HG02870 (cell line): Measurements from ENCODE around the gene SAFB.
"Not testable (repeated sequence)": the region's sequence is repeated elsewhere in the genome, so short reads cannot be mapped to it uniquely, and the experiment has no call there.

Experiments
- ATAC-seq: cut with Tn5 transposase; IDR thresholded peaks from one replicate; pipeline ENCODE4 v1.9.1; 2021; ENCODE audit warnings: mild to moderate bottlenecking, moderate library complexity; ENCODE audit not compliant: unreplicated experiment

Gene SAFB

GRCh38 chr19:5594521-5594950 is 28.3 kb upstream of the SAFB start:
- no peak for ATAC-seq

- no peak for ATAC-seq
These were observed 27.8 kb upstream of the SAFB start for GRCh38 chr19:5595129-5595528.

- no peak for ATAC-seq
These were observed 27.1 kb upstream of the SAFB start for GRCh38 chr19:5595745-5596144.

DNA sequence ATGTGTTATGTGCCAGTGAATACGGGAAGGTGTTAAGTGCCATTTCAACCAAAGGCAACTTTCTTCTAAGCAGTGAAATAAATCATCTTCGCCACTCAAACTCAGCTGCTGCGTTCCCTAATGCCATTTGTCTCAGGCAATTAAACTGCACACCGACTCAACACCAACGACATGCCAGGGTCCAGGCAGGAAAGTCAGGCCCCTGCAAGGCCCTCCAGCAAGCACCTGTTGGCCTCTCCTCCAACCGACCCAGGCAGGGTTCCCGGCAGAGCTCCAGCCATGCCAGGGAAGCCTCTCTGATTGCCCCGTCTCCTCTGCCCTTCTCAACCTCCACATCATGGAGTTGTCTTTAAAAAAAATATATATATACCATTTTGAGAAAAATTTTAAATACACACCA is 22.1 kb upstream of the SAFB start:
- ATAC-seq = no peak

DNA sequence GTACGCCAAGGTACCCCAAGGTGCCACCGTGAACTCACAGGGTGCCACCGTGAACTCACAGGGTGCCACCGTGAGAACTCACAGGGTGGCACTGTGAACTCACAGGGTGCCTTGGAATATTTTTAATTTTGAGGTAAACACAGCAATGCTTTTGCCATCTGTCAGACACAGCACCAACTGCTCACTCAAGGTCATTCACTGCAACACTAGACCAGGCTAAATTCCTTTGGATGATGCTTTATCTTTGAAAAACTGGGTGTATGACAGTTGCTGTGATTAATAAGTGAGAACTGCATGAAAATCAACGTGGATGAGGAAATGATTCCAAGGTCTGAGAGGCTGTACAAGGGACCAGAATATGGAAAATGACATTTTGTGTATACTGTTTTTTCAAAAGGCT is 19.3 kb upstream of the SAFB start:
- no peak for ATAC-seq

GRCh38 chr19:5605362-5605761 is 17.5 kb upstream of the SAFB start:
- ATAC-seq = no peak

- ATAC-seq = no peak
These were observed 15.3 kb upstream of the SAFB start for GRCh38 chr19:5607318-5608275.

- ATAC-seq = no peak
These were observed 14.6 kb upstream of the SAFB start for GRCh38 chr19:5608291-5608690.

GRCh38 chr19:5608766-5609165 is 14.1 kb upstream of the SAFB start:
- not testable (repeated sequence) for ATAC-seq

DNA sequence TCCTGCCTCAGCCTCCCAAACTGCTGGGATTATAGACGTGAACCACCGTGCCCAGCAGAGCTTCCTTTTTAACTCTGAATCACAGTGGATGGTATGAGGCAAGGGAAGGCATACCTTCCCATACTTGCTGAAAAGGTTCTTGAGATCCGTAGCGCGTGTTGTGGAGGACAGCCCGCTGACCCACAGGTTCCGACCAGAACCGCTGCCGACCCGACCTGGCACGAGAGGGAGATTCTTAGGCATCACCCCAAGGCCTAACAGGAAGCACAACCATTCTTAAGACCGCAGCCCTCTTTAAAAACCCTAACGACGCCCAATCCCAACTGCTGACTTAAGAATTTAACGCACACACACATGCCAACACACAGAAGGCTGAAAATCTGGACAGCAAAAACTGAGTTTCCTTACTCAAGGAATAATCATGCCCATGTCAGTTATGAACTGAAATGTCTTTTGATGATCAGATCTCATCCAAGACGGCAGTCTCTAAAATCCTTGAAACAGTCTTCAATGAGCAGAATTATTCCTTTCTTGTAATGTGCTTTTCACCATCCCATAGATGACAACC is 12.9 kb upstream of the SAFB start:
- ATAC-seq = no peak

- ATAC-seq = no peak
These were observed 9.7 kb upstream of the SAFB start for GRCh38 chr19:5612891-5613865.

DNA sequence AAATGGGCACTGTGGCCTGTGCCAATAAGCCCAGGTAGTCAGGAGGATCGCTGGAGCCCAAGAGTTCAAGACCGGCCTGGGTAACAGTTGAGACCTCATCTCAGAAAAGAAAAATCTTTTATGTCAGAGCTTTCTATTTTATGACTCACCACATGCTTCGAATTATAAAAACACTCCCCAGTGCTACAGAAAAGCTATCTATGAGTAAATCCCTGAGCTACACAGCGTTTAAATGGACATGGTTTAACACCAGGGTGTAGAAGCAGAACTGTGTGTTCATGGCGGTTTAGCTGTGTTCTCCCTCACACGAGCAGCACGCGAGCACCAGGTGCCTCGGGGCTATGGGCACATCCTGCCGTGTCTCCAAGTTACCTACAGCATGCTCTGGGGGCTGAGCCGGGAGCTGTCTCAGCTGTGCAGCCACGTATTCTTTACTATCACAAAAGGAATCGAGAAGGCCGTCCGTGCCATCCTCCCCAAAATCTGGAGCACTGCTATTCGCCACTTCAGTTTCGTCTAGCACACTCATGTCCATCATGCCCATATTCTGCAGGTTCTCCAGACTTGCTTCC is 7.0 kb upstream of the SAFB start:
- ATAC-seq = no peak

DNA sequence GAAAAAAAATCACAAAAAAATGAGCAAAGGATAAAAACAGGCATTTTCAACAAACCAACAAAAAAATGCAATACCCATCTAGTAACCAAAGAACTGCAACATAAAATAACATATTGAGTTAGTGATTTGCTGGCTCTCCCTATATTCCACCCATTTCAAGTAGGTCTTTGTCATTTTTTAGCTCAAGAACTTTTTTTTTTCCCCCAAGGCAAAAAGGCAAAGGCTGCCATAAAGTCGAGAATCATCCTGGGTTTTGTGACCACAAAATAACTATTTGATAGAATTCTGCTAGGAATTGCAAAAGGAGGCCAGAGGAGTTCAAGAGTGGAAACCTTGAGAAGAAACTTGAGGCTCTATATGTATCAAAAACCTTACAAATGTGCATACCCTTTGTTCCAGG is 5.8 kb upstream of the SAFB start:
- ATAC-seq = no peak

DNA sequence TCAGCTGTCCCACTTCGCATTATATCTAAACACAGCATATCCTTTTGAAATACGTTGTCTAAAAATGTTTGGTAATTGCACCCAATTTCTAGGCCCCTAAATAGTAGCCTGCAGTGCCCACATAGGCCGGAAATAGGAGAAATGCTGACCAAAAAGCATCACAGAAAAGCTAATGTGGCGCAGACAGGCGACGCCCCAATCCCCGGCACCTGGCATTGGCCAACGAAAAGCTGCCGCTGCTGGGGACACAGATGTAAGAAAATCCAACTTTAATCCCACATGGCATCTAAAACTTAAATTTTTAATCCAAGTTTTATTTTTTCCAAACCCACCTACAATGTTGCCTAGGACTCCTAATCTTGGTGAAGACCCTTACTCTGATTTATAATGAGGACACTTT is 4.3 kb upstream of the SAFB start:
- no peak for ATAC-seq

DNA sequence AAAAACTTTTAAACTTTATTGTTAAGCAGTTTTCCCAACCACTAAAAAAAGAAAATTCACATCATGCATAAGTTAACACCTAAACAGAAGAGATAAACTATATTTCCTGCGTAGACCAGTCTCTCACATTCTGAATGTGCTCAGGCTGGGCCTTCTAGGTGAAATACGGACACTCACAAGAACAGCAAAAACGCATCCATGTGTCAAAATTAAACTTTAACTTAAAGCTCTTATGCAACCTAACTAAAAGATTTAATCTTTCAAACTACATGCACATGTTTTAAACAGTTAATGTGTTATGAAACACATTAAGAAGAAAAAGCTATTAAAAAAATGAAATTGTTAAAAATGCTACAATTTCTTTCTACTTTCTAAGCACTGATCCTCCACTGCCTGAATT is 2.9 kb upstream of the SAFB start:
- ATAC-seq = no peak

DNA sequence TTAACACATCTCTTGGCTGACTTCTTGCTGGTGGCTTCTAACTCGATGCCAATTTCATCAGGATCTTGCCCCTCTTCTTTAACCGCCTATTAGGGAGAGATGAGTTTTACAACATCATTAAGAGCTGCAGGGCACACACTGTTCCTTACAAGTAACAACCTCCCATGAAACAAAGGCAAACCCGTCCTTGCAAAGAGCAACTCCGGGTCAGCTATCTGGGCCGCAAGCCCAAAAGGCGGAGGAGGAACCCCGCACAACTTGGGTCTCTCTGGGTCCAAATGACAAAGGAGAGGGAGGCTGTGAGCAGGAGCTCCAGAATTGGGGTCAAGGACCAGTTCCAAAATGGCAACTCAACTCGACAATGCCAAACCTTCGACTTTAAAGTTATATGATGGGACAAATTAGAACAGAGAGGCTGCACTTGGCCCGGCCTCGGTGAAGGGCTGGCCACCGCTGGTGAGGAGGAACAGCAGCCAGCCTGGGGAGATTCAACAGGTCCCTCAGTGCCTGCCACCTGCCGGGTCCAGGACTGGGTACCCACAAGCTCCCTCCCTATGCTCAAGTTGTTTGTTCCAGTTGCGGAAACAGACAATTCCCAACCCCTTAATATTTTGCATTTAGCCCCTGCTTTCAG is 1.5 kb upstream of the SAFB start:
- ATAC-seq = no peak

DNA sequence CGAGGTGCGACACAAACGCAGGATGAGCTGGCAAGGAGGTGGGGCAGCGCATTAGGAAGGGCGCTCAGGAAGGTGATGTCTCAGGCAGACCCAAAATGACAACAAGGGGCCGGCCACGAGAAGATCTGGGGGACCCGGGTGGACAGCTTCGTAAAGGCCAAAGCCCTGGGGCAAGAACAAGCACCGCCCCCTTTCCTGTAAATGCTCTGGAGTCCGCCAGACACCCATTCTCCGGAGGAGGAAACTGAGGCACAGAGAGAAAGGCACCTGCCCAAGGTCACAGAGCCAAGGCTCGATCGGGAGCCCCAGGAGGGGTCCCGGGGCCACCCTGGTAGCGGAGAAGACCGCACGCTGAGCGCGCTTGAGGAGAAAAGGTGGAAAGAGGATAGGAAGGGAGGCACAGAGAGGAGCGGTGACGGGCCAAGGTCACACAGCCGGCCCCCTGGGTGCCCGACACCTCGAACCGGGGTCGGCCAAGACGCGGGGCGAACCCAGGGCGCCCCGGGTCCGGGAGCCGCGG is 878 bp upstream of the SAFB start:
- no peak for ATAC-seq

GRCh38 chr19:5623397-5624017 is 624 bp downstream of the SAFB start:
- ATAC-seq = no peak

GRCh38 chr19:5624018-5624663 is 1.3 kb downstream of the SAFB start:
- ATAC-seq = no peak
